Activated gamma-delta T cell treated with Interleukin-2 at 50 U/mL for 16 hours (primary cell): ENCODE data around the gene OR5L2.
"Not testable (repeated sequence)": the region's sequence is repeated elsewhere in the genome, so short reads cannot be mapped to it uniquely, and the experiment has no call there.

ENCODE experiments used
- DNase-seq: peaks from one replicate; pipeline ENCODE4 v3.0.0-alpha.2; 2020

OR5L2 gene

GRCh38 chr11:55826919-55827318 is at the start of gene OR5L2:
Gene OR5L2 (plus strand): TSS chr11:55827219. CDS start chr11:55827219, 0 bp downstream.
- DNase-seq, result no peak

DNA sequence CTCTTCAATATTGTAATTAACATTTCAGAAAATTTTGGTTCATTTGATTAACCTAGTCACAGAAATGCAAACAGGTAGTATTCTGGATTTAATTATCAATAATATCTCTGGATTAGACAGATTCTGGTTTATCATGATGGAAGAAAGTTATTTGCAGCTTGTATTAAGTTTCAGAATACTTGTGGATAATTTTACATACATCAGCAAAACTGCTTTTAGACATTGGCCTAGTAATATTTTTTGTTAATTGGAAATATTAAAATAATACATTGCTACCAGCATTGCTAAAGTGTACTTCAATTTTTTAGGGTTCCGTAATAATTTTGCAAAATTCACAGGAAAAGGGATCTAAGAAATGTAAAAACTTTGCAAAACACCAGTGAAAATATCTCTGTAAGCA is 35.4 kb upstream of the OR5L2 start:
- no peak for DNase-seq

GRCh38 chr11:55793321-55793720 is 33.7 kb upstream of the OR5L2 start:
- no peak for DNase-seq

GRCh38 chr11:55795256-55795655 is 31.8 kb upstream of the OR5L2 start, which contains the start of gene OR5D14:
Gene OR5D14 (plus strand): TSS chr11:55795556. CDS start chr11:55795556, 0 bp downstream.
- DNase-seq, result no peak

- DNase-seq, result no peak
These were observed 20.8 kb upstream of the OR5L2 start for GRCh38 chr11:55806248-55806647.

GRCh38 chr11:55811067-55811466 is 16.0 kb upstream of the OR5L2 start, which contains the start of gene OR5L1:
Gene OR5L1 (plus strand): TSS chr11:55811367. CDS start chr11:55811467, 100 bp downstream.
- DNase-seq, result no peak

- DNase-seq, result no peak
These were observed 7.7 kb upstream of the OR5L2 start, which contains the start of gene OR5D18 for GRCh38 chr11:55819330-55819729. Gene OR5D18 (plus strand): TSS chr11:55819630. CDS start chr11:55819630, 0 bp downstream.

GRCh38 chr11:55838452-55838851 is 11.4 kb downstream of the OR5L2 start, which contains the start of gene OR5D16:
Gene OR5D16 (plus strand): TSS chr11:55838752. CDS start chr11:55838752, 0 bp downstream.
- no peak for DNase-seq

DNA sequence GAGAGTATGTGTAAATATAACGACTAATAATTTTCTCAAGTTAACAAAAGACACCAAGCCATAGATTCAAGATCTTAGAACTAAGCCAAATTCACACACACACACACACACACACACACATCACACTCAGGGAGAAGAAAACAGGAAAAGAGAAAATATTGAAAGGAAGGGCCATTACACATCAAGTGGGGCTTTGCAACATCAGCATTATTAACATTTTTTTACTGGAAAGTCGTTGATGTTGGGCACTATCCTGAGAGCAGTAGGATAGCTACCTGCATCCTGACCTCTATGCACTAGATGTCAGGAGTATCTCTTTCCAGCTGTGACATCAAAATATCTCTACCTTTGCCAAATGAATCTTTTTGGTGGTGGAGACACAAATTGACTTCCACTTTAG is 20.4 kb downstream of the OR5L2 start:
- no peak for DNase-seq

- no peak for DNase-seq
These were observed 22.0 kb downstream of the OR5L2 start for GRCh38 chr11:55849037-55849436.

GRCh38 chr11:55852141-55852540 is 25.1 kb downstream of the OR5L2 start:
- no peak for DNase-seq

GRCh38 chr11:55854704-55855103 is 27.7 kb downstream of the OR5L2 start:
- no peak for DNase-seq

DNA sequence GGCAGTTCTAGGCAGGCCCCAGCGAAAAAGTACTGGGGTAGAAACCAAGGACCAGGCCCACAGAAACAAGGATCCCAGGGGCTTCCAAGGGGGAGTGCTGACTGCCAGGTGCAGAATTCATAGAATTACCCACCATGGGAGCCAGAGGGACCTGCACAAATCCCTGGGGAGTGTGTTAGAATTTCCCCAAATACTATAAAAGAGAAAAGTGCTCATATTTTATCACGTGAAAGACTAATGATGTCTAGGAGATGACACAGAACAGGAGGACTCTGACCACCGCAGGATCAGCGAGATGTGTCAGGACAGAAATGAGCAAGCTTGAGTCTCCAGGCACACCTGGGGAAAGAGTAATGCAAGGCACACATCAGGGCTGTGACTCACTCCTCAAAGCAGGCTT is 40.3 kb downstream of the OR5L2 start:
- not testable (repeated sequence) for DNase-seq

- not testable (repeated sequence) for DNase-seq
These were observed 45.7 kb downstream of the OR5L2 start for GRCh38 chr11:55872731-55873130.

- not testable (repeated sequence) for DNase-seq
These were observed 46.1 kb downstream of the OR5L2 start for GRCh38 chr11:55873146-55873545.
